ENCODE data around the gene ASTN2.
A peak's percentile ranks its signal among the peaks of the same experiment; 100 is the strongest.
"Not testable (repeated sequence)": the region's sequence is repeated elsewhere in the genome, so short reads cannot be mapped to it uniquely, and the experiment has no call there.

Gene ASTN2

GRCh38 chr9:116855881-116856662, 558.8 kb downstream of the ASTN2 start:
- DNase-seq: no peak

GRCh38 chr9:116849721-116850120, 565.1 kb downstream of the ASTN2 start:
- DNase-seq: no peak

GRCh38 chr9:116844621-116845020, 570.2 kb downstream of the ASTN2 start:
- no peak for DNase-seq

GRCh38 chr9:116843863-116844620, 570.8 kb downstream of the ASTN2 start:
- no peak for DNase-seq

- DNase-seq: no peak
These were observed 572.2 kb downstream of the ASTN2 start for GRCh38 chr9:116842658-116843057.

GRCh38 chr9:116838468-116838867, 576.4 kb downstream of the ASTN2 start:
- DNase-seq: not testable (repeated sequence)

- peak in 1 of 2 experiments; percentile 26 for DNase-seq
These were observed 577.6 kb downstream of the ASTN2 start for GRCh38 chr9:116837018-116837989.

GRCh38 chr9:116830321-116830720, 584.5 kb downstream of the ASTN2 start:
- not testable (repeated sequence) for DNase-seq

- no peak for DNase-seq
These were observed 593.1 kb downstream of the ASTN2 start for GRCh38 chr9:116821633-116822229.

GRCh38 chr9:116819116-116819515, 595.7 kb downstream of the ASTN2 start:
- DNase-seq: no peak

GRCh38 chr9:116817762-116818161, 597.1 kb downstream of the ASTN2 start:
- no peak for DNase-seq

GRCh38 chr9:116816484-116816883, 598.4 kb downstream of the ASTN2 start:
- no peak for DNase-seq

GRCh38 chr9:116815835-116816234, 599.0 kb downstream of the ASTN2 start:
- no peak for DNase-seq

- no peak for DNase-seq
These were observed 601.9 kb downstream of the ASTN2 start for GRCh38 chr9:116813031-116813300.

GRCh38 chr9:116812231-116813030, 602.4 kb downstream of the ASTN2 start:
- DNase-seq: no peak

GRCh38 chr9:116809656-116810055, 605.2 kb downstream of the ASTN2 start:
- DNase-seq: no peak

- DNase-seq: no peak
These were observed 608.8 kb downstream of the ASTN2 start for GRCh38 chr9:116806075-116806474.

- peak in 1 of 2 experiments; percentile 2 for DNase-seq
These were observed 614.0 kb downstream of the ASTN2 start for GRCh38 chr9:116800885-116801284.

- DNase-seq: no peak
These were observed 614.8 kb downstream of the ASTN2 start for GRCh38 chr9:116800074-116800473.

- DNase-seq: no peak
These were observed 616.3 kb downstream of the ASTN2 start for GRCh38 chr9:116798521-116798920.

- no peak for DNase-seq
These were observed 617.6 kb downstream of the ASTN2 start for GRCh38 chr9:116797276-116797675.

GRCh38 chr9:116796669-116797068, 618.2 kb downstream of the ASTN2 start:
- DNase-seq: no peak

Measured in NCI-H2081 (cell line).